Amniotic stem cell (primary cell): ENCODE data around the gene SH3TC1.

Experiments
- DNase-seq: peaks from one replicate; lab custom pipeline; 2025; lab: John Stamatoyannopoulos, UW

SH3TC1 gene

DNA sequence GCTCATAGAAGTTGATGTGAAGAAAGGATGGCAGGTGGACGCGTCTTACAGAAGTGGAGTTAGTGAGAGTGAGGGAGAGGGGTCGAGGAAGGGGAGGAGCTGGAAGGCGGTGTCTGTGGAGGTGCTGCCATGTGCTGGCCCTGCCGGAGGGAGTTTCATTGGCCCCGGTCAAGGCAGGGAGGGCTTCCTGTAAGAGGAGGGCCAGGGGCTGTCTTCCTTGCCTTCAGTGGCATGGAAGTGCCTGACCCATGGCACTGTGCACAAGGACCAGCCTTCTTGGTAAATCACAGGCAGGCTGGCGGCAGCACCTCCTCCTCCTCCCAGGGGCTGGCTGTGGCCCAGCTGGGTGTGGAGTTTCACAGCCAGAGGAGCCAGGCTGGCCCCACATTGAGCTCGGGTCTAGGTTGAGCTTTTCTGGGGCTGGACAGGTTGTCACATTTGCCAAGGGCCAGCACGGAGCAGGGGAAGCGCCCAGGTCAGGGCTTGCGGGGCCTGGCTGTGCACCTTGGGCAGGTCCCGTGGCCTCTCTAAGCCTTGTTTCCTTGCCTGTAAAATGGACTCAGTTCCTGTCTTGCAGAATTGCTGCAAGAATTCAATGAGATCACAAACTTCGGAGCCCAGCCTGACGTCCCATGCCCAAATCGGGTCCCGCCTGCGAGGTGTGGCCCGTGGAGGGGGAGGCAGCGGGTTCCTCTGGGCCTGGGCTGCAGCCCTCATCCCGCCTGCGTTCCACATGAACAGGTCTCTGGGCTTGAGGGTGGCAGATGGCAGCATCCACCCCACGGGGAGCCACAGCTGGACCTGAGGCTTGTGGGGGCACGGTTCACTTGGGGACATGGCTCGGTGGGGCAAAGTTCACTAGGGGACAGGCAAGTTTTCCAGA, 77.5 kb downstream of the SH3TC1 start:
- DNase-seq: no peak

DNA sequence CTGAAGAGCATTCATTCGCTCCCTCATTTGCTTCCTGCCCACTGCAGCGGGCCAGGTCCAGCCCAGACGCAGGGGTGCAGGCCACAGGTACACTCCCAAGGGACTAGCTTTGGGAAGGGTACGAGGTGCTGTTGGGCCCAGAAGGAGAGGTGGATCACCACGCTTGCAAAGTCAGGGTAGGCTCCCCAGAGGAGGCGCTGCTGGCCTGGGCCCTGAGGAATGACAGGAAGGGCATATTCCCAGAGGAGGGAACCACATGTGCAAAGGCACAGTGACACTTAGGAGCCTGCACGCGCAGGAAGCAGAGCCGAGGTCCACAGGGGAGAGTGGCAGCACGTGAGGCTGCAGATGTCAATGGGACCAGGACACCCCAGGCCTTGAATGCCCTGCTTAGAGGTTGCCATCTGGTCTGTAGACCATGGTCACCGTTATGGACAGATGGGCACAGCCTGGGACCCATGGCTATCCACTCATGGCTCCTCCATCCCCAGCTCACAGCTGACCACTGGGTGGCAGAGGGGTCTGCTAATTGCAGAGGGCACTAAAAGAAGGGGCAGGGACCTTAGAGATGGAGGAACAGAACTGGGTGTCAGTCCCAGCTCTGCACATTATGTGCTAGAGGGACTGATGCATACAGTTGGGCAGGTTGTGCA, 78.4 kb downstream of the SH3TC1 start:
- no peak for DNase-seq

DNA sequence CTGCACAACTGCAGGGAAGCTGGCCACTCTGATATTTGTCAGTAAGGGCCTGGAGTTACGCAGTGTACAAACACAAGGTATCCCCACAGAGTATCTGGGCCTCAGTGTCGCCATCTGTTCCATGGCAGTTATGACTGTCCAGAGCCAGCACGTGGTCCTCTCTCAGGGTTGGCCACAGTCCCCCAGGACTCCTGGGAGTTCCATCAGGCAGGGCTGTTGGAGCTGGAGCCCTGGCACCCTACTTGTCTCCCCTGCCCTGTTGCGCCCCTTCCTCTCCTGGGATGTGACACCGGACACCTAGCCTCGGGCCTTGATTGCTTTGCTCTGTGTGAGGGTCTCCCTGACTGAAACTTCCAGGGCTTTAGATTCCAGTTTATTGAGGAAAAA, 78.9 kb downstream of the SH3TC1 start:
- no peak for DNase-seq

DNA sequence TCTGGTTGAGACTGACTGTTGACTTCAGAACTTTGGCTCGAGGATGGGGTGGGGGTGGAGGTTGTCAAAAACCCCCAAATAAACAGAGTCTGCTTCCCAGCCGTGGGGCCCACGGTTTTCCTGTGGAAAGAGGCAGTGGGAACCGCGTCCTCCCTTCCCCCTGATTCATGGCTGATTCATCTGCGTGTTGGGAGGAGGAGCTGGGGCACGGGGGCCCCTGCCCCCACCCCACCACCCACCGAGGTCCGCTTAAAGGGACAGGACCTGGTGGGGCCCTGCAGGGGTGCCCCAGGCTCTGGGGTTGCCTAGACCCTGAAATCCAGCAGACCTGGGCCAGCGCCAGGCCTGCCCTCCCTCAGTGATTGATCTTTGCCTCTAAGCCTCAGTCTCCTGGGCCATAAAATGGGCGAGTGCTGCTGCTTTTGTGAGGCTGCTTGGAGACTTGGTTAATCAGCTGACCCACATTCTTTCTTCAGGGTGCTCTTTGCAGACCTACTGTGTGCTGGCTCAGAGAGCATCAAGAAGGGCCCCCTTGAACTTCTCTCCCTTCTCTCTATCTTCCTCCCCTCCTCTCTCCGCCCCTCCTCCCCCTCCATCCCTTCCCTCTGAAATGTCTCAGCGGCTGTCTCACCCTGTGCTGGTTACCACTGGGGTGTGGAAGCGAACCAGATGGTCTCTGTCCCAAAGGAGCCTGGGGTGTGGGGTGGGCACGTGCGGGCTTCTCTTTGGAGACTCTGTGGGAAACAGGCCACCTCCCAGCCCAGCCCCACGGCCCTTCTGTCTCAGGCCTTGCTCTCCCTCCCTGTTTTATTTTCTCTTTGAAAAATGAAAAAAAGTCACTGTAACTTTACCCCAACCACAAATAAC, 79.6 kb downstream of the SH3TC1 start:
- no peak for DNase-seq

DNA sequence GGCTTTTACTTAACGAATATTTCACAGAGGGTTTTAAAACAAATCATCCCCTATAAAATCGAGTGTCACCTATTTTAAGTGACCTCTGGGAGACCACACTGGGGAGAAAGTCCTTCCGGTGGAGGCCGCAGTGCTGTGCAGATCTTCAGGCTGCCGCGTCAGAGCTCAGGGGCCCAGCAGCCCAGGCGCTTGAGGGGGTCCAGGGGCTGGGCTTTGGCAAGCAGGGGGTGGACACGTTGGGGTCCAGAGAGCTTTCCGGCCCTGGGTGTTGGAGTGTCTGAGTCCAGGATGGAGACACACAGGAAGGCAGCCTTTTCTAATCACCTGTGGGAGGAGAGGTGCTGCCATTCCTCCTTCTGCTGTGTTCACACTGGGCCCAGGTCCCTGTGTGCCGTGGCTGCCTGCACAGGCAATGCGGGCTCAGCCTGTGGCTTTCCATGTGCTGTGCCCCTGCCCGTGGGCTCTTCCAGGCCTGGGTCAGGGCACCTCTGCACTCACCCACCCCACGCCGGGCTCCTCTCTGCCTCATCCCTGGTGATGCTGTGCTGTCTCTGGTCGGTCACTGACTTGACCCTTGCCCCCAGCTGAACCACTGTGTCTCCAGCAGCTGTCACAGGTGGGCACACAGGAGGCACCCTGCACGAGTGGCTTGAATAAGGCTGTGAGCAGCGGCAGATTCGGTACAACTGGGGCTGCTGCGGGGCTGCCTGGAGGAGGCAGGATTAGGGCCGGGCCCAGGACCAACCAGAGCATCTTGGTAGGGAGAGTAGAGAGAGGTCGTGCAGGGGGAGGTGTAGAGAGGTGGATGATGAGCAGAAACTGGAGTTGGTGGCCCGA, 80.4 kb downstream of the SH3TC1 start:
- no peak for DNase-seq

DNA sequence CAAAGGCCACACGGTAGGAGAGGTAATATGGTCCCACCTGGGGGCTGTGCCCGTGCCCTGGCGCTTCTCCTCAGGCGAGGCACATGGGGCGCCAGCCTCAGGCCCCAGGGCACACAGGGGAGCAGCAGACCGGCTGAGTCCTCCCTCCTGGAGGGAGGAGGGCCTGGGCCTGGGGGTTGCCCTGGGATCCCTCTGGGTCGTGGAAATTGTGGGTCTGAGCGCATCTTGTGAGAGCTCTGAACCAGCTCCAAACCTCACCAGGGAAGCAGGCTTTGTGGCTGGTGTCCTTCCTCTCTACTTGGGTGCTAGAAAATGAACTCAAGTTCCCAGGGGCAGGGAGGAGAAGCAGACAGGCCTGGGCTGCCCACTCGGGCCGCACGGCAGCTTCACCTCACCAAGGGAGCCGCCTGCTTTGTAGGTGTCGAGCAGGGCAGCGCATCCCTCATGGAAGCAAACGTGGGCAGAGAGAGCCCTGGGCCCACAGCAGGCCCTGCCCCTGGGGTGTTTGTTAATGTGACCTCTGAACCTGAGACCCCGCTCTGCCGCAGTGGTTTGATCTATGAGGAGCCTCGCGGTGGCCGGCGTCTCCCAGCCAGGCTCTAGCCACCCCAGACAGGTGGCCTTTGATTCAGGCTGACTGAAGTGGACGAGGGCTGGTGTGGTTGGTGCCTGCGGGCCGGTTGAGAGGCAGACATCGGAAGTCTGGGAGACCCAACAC, 81.2 kb downstream of the SH3TC1 start:
- no peak for DNase-seq

DNA sequence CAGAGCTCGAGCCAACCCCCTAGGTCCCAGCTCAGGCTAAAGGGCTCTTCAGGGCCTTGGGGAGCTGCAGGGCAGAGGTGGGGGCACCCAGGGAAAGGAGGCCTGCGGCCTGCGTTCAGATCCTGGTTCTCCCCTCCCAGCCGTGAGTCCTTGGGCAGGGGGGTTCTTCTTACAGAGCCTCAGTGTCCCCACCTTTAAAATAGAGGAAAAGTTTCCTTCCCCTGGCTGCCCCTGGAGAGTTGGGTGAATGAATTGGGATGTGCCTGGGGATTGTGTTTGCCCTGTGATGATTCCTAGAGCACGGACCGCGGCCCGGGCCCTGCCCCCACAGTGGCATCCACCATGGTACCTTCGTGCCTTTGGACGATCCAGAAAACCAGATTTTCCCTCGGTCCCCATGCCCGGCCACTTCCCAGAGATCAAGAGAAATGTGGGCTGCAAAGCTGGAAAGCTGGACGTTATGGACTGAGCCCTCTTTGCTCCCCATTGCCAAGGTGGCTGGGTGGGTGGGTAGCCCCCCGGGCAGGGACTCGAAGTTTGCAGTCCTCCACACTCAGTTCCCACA, 81.9 kb downstream of the SH3TC1 start:
- no peak for DNase-seq

DNA sequence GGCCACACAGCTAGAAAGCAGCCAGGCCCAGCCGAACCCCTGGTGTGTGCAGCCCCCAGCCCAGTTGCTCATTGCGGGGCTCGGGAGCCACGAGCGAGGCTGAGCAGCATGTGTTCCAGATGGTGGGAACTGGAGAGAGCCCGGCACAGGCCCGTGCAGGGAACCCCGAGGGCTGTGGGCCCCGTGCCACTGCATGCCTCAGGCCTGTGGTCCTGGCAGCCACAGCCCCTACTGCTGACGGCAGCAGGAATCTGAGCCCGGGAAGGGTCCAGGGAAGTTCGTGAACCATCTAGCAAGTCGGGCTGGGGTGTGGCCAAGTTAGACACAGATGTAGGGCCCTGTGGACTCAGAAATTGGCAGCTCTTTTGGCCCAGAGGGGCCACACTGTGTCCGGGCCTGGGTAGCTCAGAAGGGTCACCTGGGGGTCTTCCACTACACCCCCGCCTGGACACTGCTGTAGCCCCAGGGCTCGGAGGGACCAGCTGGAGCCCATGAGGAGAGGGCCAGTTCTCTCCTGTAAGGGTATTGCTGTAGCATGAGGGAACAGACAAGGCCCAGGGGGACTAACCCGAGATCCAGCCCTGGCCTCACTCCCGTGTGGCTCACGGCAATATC, 82.5 kb downstream of the SH3TC1 start:
- DNase-seq: no peak

DNA sequence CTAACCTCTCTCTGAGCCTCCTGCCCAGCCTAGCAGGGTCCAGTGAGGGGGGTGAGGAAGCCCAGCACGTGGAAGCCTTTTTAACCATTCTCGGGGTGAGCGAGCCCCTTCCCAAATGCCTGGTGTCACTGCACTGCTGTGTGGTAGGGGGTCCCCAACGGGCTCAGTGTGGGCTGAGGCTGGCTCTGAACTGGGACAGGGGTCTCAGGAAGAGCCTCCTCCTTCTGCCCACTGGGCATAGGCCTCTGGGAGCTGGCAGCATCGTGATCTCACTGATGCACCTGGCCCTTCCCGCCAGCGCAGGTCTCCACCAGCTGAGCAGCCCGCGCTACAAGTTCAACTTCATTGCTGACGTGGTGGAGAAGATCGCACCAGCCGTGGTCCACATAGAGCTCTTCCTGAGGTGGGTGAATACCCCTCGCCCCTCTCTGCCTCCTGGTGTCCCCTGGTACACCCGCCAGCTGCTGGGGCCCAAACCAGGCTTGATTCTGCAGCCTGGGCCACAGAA, 83.1 kb downstream of the SH3TC1 start:
- DNase-seq: no peak

DNA sequence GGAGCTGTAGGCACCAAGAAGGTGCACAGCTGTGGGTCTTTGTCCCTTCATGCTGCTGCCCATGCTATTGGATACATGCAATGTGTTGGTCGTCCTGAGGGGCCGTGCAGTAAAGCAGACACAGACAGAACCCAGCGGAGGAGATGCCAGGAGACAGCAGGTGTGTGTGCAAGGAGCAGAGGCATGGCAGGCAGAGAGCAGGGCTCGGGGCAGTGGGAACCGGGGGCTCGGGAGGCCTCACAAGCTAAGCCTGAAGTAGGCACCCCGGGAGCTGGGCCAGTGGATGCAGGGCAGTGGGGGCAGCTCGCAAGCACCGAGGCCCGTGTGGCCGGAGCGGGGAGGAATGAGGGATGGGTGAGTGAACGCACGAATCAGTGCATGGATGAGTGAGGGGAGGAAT, 83.7 kb downstream of the SH3TC1 start:
- no peak for DNase-seq

DNA sequence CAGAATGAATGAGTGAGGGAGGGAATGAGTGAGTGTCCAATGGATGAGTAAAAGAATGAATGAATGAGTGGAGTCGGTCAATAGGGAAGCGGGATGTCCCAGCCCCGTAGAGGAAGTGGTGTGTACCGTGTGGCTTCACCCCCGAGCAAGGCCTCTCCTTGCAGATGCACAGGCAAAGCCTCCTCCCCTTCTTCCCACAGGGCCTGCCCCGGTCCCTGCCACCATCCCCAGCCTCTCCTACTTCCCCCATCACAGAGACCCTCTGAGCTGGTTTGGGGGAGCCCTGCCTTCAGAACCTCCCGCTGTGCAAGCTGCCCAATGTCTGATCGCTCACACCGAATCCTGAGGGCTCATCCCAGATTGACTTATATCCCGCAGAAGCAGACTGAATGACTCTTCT, 84.1 kb downstream of the SH3TC1 start:
- DNase-seq: no peak

DNA sequence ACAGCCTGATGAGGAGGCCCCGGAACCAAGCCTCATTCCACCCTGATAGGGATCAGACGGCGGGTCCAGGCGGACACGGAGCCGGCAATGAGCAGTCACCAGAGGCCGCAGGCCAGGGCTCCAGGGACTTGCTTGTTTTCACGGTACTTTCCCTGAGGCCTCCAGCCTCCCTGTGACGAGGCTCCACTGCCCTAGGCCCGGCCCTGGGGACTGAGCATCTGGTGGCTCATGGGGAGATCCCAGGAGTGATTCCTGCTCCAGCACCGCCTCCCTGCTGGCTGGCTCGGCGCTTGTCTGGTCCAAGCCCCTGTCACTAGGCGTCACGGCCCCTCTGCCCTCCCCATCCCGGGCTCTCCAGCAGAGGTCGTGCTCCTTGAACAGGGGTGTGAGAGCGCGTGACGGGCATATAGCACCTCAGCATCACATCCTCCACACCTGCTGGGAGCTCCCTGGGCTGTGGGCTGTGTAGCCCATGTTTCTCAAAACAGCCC, 84.6 kb downstream of the SH3TC1 start:
- DNase-seq: no peak

DNA sequence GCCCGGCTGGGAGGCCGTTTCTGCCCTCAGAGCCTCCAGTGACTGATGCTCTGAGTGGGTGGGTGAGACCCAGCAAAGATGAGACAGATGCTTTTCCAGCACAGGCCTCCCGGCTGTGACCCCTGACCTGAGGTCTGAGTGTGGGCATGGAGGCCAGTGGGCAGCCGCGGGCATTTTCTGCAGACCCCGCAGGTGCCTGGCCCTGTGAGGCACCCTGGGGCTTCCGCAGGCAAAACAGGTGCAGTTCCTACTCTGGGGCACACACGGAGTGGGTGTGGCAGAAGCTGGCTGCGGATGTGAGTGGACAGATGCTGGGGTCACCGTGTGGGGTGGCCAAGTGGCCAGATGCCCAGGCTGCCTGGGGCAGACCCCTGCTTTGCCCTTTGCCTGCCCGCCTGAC, 85.3 kb downstream of the SH3TC1 start:
- DNase-seq: no peak

DNA sequence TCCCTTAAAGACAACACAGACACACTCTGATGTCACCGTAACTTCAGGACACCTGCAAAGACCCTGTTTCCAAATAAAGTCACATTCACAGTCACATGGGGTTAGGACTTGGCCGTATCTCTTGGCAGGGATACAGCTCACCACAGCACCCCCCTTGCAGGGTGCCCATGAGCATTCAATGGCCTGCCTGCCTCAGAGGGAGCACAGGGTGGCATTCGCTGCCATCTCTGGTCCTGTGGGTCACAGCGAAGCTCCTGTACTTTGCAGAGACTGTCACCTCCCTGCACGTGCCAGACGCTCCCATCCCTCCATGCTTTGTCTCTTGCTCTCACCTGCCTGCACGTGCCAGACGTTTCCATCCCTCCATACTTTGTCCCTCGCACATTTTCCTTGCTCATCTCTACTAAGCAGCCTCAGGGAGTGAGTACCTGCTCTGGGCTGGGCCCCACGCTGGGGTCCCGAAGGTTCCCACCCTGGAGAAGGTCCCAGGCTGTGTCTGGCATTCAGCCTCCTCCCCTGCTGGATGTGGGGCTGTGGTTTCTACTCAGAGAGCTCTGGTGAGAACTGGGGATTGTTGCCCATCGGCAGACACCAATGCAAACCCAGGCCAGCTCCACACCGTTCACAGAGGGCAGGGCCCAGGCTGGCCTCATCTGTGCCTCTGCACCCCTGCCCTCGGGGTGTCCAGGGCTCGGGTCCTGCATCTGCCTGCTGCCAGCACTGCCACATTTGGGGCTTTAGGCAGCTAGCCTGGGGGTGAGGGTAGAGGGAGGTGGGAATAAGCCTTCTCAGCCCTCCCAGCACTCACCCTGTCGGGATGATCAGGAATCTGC, 86.3 kb downstream of the SH3TC1 start:
- DNase-seq: no peak

DNA sequence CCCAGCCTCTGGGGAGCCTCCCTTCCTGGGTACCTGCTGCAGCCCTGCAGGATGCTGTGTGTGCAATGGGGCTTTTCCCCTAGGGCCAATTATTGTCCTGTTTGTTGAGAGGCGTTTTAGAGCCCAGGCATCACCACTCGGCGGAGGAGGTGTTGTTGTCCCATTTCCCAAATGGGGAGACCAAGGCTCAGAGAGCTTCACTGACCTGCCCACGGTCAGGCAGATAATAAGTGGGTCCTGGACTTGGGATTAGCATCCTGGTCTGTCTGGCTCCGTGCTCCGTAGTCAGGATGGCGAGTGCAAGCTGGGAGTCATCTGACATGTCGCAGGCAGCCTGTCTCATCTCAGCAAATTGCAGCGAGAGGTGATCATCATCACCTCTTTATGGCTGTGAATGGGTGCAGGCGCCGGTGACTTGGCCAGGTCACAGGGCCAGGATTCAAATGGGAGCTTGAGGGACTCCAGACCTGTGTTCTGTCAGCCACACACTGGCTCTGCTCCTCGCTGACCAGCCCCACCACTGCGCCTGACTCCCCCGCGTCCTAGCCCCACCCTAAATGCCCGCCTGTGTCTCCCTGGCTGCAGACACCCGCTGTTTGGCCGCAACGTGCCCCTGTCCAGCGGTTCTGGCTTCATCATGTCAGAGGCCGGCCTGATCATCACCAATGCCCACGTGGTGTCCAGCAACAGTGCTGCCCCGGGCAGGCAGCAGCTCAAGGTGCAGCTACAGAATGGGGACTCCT, 87.1 kb downstream of the SH3TC1 start:
- no peak for DNase-seq

DNA sequence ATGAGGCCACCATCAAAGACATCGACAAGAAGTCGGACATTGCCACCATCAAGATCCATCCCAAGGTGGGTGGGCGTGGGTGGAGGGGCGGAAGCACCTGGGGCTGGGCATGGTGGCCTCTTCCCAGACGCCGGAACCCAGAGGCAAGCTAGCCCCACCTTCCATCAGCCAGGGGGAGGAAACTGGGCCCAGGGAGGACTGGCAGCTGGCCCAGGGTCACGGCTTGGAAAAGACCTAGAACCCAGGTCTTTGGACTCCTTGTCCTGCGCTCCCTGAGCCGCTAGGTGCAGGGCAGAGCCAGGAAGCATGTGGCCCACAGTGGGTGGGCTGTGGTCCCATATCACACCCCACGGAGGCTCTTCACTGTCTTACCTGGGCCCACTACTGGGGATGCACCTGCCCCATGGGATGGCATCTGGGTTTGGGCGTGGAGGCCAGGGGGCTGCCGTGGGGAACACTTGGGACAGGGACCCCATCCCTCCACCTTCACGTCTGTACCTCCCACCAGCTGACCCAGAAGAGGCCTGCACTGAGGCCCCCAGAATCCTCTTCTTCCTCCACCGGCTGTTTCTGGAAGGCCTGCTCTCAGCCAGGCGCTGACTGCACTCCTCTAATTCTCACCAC, 87.7 kb downstream of the SH3TC1 start:
- DNase-seq: no peak

DNA sequence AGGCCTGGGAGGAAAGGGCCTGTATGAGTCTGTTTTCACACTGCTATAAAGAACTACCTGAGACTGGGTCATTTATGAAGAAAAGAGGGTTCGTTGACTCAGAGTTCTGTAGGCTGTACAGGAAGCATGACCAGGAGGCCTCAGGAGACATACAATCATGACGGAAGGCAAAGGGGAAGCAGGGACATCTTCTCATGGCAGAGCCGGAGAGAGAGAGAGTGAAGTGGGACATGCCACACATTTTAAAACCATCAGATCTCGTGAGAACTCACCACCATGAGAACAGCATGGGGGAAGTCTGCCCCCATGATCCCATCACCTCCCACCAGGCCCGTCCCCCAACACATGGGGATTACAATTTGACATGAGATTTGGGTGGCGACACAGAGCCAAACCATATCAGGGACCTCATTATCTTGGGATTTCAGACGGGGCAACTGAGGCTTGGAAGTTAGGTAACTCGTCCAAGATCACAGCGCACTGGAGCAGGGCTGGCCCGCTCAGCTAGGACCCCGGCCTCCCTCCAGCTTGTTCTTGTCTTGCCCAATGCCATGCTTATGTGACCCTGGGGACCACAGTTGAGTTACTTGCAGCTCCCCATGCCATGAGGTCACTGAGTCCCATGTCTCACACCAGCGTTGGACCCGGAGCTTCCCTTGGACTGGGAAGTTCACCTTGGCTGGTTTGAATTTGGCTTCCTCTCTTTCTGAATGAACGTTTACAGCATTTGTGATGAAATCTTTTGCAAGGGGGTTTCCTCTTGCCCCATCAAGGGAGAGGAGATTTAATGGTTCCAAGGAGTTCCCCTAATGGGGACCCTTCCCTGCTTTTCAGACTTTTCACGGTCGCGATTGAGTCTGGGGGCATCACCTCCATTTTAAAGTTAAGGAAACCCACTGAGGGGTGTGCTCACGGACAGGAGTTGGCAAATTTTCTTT, 88.5 kb downstream of the SH3TC1 start:
- no peak for DNase-seq
